Hepatocyte (in vitro differentiated cells): ENCODE data around the gene ACSS1.

ENCODE experiments used
- CTCF ChIP-seq: fragments of 200-600 bp; sonication (generic); IDR thresholded peaks from 2 replicates; pipeline ENCODE4 v1.5.1; 2016; ENCODE audit warnings: antibody characterized with exemption, mild to moderate bottlenecking; ENCODE audit not compliant: poor library complexity
- EZH2 ChIP-seq: fragments of 200-600 bp; sonication (generic); IDR thresholded peaks from 2 replicates; pipeline ENCODE4 v1.6.1; 2016; ENCODE audit warnings: antibody characterized with exemption, mild to moderate bottlenecking, borderline replicate concordance
- EZH2phosphoT487 ChIP-seq: fragments of 200-600 bp; sonication (generic); IDR thresholded peaks from one replicate; pipeline ENCODE4 v1.6.1; 2018; ENCODE audit warnings: antibody characterized with exemption, mild to moderate bottlenecking, low read depth, moderate library complexity; ENCODE audit not compliant: unreplicated experiment, severe bottlenecking

DNA sequence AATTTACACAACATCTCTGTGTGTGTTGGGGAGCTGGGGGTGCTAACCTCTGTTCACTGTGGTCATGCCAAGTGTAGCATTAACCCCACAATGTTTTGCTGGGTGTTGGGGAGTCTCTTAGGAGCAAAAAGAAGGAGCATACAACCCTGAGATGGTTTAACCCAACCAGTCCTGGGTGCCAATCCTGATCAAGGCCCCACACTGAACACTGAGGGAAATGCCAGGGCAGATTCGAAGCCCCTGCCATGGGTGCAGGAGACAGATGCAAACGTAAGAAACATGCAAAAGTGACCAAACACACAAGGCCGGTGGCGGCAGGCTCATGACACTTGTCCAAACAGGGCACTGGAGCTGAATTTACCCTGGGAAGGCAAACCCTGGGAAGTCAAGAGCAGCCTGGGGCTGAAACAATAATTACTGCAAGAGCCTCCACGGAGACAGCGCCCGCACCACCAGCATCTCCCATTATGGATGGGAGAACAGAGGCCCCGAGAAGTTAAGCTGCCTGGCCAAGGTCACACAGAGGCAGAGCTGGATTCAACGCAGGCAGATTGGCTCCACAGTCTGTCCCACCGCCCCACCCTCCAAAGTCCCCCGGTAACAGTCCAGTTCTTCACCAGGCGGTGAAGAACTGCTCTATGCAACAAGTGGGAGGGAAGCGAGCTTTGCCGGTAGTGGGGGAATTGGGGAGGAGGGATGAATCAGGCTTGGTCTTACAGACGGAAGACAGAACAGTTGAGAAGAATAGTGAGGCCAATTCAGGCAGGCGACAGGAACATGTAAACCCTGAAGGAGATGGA, 8.5 kb downstream of the ACSS1 start:
- TF ChIP-seq CTCF (no peak), EZH2 (no peak), EZH2phosphoT487 (no peak)
